Activated CD8-positive, alpha-beta T cell treated with anti-CD3 and anti-CD28 coated beads for 36 hours (primary cell): Measurements from ENCODE around the gene DUSP6. TPM values are rescaled to one million over a fixed set of nuclear protein-coding genes. Genes with fewer than 3 reads are reported as not detected.

Experiments
- ATAC-seq: fragments of 200-7000 bp; cut with Tn5 transposase; one replicate; pipeline ENCODE4 v1.10.0; 2021; ENCODE audit warnings: mild to moderate bottlenecking, moderate library complexity
- CTCF ChIA-PET: fragments of 350-600 bp; sonication (Branson Sonifier 250); formaldehyde crosslinking; loops from one replicate; lab custom pipeline; 2021; ENCODE audit warnings: antibody characterized with exemption; lab: Charles Lee
- POLR2A ChIA-PET: fragments of 350-600 bp; sonication (Branson Sonifier 250); formaldehyde crosslinking; loops from one replicate; lab custom pipeline; 2021; ENCODE audit warnings: antibody characterized with exemption; lab: Charles Lee
- DNase-seq: peaks from one replicate; pipeline ENCODE4 v3.0.0-alpha.2; 2020
- H3K27ac Mint-ChIP-seq: one replicate; pipeline ENCODE4 v1.8.0; 2021; ENCODE audit warnings: mild to moderate bottlenecking, mixed read lengths
- H3K27me3 Mint-ChIP-seq: one replicate; pipeline ENCODE4 v1.8.0; 2021; ENCODE audit warnings: mixed read lengths
- H3K36me3 Mint-ChIP-seq: one replicate; pipeline ENCODE4 v1.8.0; 2021; ENCODE audit warnings: low read depth, mixed read lengths
- H3K4me1 Mint-ChIP-seq: one replicate; pipeline ENCODE4 v1.8.0; 2021; ENCODE audit warnings: low read depth, mixed read lengths
- H3K4me3 Mint-ChIP-seq: one replicate; pipeline ENCODE4 v1.8.0; 2021; ENCODE audit warnings: mild to moderate bottlenecking, moderate library complexity, mixed read lengths
- H3K9me3 Mint-ChIP-seq: one replicate; pipeline ENCODE4 v1.8.0; 2021; ENCODE audit warnings: mixed read lengths
- intact Hi-C: fragments of 100-400 bp; cut with micrococcal nuclease; formaldehyde crosslinking; loops from one replicate; pipeline ENCODE4 v1.10.0; 2022
- total RNA-seq, 2 experiments: library from RNA; stranded (reverse); gene quantifications; one replicate each; pipeline ENCODE4 v1.2.3, GENCODE V29; 2021
- TF ChIP-seq, protein P1 (sequence below): fragments of 200-600 bp; IDR thresholded peaks from one replicate; pipeline ENCODE4 v1.8.0; 2022; ENCODE audit warnings: antibody characterized with exemption, mild to moderate bottlenecking

DUSP6 gene
- total RNA-seq, 2 experiments from 2014 or later: 15.3 to 16.6 TPM

GRCh38 chr12:89350630-89351488, 1.4 kb downstream of the DUSP6 start:
- ChIA-PET POLR2A (interaction anchor here (0.9 to 2.7 kb wide), 11 partner anchors 13 to 331 kb away, joined by 3 to 10 read pairs (median 4); no protein-coding TSS in a partner anchor), CTCF (interaction anchor here (0.6 to 2.6 kb wide), 7 partner anchors 18 to 332 kb away, joined by 3 to 10 read pairs (median 4); no protein-coding TSS in a partner anchor)
- TF ChIP-seq, protein P1, sequence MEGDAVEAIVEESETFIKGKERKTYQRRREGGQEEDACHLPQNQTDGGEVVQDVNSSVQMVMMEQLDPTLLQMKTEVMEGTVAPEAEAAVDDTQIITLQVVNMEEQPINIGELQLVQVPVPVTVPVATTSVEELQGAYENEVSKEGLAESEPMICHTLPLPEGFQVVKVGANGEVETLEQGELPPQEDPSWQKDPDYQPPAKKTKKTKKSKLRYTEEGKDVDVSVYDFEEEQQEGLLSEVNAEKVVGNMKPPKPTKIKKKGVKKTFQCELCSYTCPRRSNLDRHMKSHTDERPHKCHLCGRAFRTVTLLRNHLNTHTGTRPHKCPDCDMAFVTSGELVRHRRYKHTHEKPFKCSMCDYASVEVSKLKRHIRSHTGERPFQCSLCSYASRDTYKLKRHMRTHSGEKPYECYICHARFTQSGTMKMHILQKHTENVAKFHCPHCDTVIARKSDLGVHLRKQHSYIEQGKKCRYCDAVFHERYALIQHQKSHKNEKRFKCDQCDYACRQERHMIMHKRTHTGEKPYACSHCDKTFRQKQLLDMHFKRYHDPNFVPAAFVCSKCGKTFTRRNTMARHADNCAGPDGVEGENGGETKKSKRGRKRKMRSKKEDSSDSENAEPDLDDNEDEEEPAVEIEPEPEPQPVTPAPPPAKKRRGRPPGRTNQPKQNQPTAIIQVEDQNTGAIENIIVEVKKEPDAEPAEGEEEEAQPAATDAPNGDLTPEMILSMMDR: no peak
- no peak for ATAC-seq
- Mint-ChIP-seq H3K36me3 (peaks cover 30% of the 10 kb centered on the region), H3K4me3 (peak overlapping the region; percentile 94), H3K27ac (peak overlapping the region; percentile 93), H3K27me3 (peaks cover 20% of the 10 kb centered on the region), H3K4me1 (peaks cover 53% of the 10 kb centered on the region), H3K9me3 (no peaks in the 10 kb centered on the region)
- intact Hi-C loops: loop anchor here (5.0 kb wide), 4 partner anchors 111 to 334 kb away; partner anchors contain the start of gene POC1B
- DNase-seq: peak; percentile 37

GRCh38 chr12:89350260-89350629, 2.1 kb downstream of the DUSP6 start:
- Mint-ChIP-seq H3K4me3 (peak overlapping the region; percentile 94), H3K27me3 (peaks cover 19% of the 10 kb centered on the region), H3K9me3 (no peaks in the 10 kb centered on the region), H3K27ac (no peak overlapping the region), H3K4me1 (peaks cover 55% of the 10 kb centered on the region), H3K36me3 (peaks cover 30% of the 10 kb centered on the region)
- ChIA-PET CTCF (interaction anchor here (0.9 to 2.6 kb wide), 3 partner anchors 112 to 185 kb away, joined by 3 to 10 read pairs (median 3); no protein-coding TSS in a partner anchor), POLR2A (interaction anchor here (0.5 to 1.1 kb wide), 3 partner anchors 117 to 173 kb away, joined by 3 to 4 read pairs (median 3); no protein-coding TSS in a partner anchor)
- DNase-seq (no peak), ATAC-seq (no peak)
- intact Hi-C loops: loop anchor here (5.0 kb wide), 4 partner anchors 112 to 333 kb away; partner anchors contain the start of gene POC1B
- TF ChIP-seq, protein P1: no peak

- no peaks in the 10 kb centered on the region for H3K9me3 Mint-ChIP-seq
- ATAC-seq (no peak), DNase-seq (no peak)
- H3K36me3 Mint-ChIP-seq: peaks cover 30% of the 10 kb centered on the region
- peaks cover 19% of the 10 kb centered on the region for H3K27me3 Mint-ChIP-seq
- TF ChIP-seq, protein P1: no peak
- intact Hi-C loops: loop anchor here (5.0 kb wide), 5 partner anchors 112 to 333 kb away; partner anchors contain the start of gene POC1B
- H3K4me1 Mint-ChIP-seq: peaks cover 52% of the 10 kb centered on the region
- no peak overlapping the region for H3K27ac Mint-ChIP-seq
- peak overlapping the region; percentile 94 for H3K4me3 Mint-ChIP-seq
- ChIA-PET CTCF (interaction anchor here (0.8 to 2.6 kb wide), 2 partner anchors 112 to 331 kb away, joined by 3 to 10 read pairs; no protein-coding TSS in a partner anchor), POLR2A (interaction anchor here (0.5 to 1.0 kb wide), 4 partner anchors 106 to 328 kb away, joined by 3 to 4 read pairs (median 4); no protein-coding TSS in a partner anchor)
Observed at GRCh38 chr12:89349814-89350213, 2.5 kb downstream of the DUSP6 start.

DNA sequence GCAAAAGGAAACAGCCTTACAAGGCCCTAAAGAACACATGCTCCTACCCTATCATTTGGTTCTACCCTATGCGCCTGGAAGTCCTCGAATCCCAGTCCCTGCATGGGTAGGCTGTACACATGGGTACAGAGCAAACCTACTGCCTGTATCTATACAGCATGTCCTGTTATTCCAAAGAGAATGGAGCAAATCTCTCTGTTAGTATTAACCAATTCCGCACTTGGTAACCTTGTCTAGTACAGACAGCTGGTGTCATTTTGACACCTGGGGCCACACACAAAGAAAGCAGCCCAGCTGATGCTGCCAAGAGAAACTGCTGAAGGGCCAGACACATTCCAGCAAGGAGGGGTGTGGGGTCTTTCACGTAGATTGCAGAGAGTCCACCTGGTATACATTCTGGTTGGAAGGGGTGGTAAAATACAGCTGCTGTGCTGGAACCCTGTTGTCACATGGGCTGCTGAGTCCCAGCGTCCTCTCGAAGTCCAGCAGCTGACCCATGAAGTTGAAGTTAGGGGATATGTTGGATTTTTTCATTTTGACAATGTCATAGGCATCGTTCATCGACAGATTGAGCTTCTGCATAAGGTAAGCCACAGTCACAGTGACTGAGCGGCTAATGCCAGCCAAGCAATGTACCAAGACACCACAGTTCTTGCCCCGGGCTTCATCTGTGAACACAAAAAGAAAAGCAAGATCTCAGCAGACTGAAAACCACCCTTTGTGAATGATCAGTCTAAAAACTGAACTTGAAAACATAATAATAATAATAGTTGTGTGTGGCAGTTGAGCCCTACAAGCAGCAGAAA, 3.2 kb downstream of the DUSP6 start:
- H3K27me3 Mint-ChIP-seq: peaks cover 22% of the 10 kb centered on the region
- H3K36me3 Mint-ChIP-seq: peaks cover 30% of the 10 kb centered on the region
- ATAC-seq: no peak
- intact Hi-C loops: loop anchor here (5.0 kb wide), 1 partner anchor 122 kb away; no protein-coding TSS in a partner anchor
- ChIA-PET POLR2A (interaction anchor here (0.7 to 0.9 kb wide), 2 partner anchors 105 to 327 kb away, joined by 3 to 4 read pairs; no protein-coding TSS in a partner anchor), CTCF (interaction anchor here (0.8 to 2.6 kb wide), 2 partner anchors 113 to 330 kb away, joined by 3 to 10 read pairs; no protein-coding TSS in a partner anchor)
- H3K4me1 Mint-ChIP-seq: peaks cover 47% of the 10 kb centered on the region
- TF ChIP-seq, protein P1: no peak
- DNase-seq: no peak
- H3K9me3 Mint-ChIP-seq: no peaks in the 10 kb centered on the region
- H3K4me3 Mint-ChIP-seq: peak overlapping the region; percentile 94
- H3K27ac Mint-ChIP-seq: no peak overlapping the region
